NT2/D1 (cell line): Measurements from ENCODE around the gene NDE1.

Source experiments
- YY1 ChIP-seq: IDR thresholded peaks from 2 replicates; pipeline ENCODE4 v1.6.1; 2011; ENCODE audit not compliant: insufficient read length, insufficient read depth
- ZNF274 ChIP-seq: IDR thresholded peaks from 2 replicates; pipeline ENCODE4 v1.6.1; 2011; ENCODE audit warnings: mild to moderate bottlenecking, low read depth, low read length

DNA sequence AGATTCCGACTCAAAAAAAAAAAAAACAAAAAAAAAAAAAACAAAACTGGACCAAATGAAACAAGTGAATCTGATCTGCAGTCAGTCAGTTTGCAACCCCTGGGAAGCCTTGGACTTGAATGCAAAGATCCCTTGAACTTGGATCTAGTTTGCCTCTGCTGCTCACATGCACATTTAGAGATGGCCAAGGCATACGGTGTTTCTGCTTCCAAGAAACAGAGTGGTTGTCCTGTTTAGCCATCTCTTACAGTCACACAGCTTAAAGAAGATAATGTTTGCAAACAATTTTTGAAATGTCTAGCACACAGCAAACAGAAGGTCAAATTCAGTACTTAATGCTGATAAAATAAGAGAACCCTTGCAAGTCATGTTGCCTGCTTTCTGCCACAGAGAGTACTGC, 4.5 kb downstream of the NDE1 start:
- no peak for TF ChIP-seq ZNF274
- no peak for TF ChIP-seq YY1
